ENCODE measurements around the gene PSD4. TPM values are rescaled to one million over a fixed set of nuclear protein-coding genes. Genes with fewer than 3 reads are reported as not detected.

PSD4 gene
- 10 to 100 TPM; 13.1 to 16.9 TPM for total RNA-seq

DNA sequence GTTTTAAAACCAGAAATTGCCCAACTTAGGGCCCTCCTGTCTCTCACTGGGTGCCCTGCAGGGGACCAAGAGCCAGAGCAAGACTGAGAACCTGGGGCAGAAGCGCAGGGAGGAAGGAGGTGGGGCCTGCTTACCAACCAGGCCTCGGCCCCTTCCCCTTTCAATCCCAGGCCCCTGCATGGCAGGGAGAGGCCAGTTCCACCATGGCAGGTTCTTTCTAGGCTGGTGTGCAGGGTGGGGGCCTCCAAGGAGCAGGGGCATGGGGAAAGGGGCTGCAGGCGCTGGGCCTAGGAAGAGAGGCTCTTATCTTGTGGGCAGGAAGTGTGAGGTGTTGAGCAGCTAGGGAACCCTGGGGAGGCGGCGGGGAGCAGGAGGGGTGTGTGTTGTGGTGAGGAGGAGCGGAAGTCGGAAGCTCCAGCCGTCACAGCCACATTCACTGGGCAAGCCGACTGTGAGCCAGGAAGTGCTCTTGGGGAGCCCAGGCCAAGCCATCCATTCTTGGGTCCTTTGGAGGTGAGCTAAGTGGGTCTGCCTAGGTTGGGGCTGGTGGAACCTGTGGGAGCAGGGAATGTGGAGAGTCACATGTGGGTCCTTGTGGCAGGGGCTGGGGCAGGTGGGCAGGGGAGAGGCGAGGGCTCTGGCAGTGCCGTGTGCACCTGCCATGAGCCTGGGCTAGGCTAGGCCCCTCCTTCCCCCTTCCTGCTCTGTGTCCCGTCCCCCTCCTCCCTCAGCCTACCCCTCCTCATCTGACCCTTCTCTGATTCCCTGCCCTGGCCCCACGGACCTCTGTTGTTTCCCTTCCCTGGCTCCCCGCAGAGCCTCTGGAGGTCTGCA, at the start of gene PSD4:
TSS of gene PSD4 (plus strand) at position 430 of the 834 bp plus-strand sequence. CDS start 8,486 bp downstream, outside the sequence.
- Histone ChIP-seq H3K4me1 (ENCODE audit: control insufficient read depth in 1 of 2, low read depth in 2 of 2) (no peaks in the 10 kb centered on the region), H3K27ac (peak within 1 kb of the TSS in 1 of 2 donors; percentile 12), H3K9me3 (no peaks in the 10 kb centered on the region), H3K4me3 (peak within 1 kb of the TSS; percentile 63), H3K36me3 (no peaks in the 10 kb centered on the region), H3K27me3 (replicated peaks; ENCODE audit: insufficient read depth) (no peaks in the 10 kb centered on the region)
- TF ChIP-seq, protein P1, sequence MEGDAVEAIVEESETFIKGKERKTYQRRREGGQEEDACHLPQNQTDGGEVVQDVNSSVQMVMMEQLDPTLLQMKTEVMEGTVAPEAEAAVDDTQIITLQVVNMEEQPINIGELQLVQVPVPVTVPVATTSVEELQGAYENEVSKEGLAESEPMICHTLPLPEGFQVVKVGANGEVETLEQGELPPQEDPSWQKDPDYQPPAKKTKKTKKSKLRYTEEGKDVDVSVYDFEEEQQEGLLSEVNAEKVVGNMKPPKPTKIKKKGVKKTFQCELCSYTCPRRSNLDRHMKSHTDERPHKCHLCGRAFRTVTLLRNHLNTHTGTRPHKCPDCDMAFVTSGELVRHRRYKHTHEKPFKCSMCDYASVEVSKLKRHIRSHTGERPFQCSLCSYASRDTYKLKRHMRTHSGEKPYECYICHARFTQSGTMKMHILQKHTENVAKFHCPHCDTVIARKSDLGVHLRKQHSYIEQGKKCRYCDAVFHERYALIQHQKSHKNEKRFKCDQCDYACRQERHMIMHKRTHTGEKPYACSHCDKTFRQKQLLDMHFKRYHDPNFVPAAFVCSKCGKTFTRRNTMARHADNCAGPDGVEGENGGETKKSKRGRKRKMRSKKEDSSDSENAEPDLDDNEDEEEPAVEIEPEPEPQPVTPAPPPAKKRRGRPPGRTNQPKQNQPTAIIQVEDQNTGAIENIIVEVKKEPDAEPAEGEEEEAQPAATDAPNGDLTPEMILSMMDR (IDR thresholded peaks at IDR 0.05), result no peak
- no peak for ATAC-seq (ENCODE audit: insufficient number of reproducible peaks, low FRiP score, low read depth)
- no peak for DNase-seq (ENCODE audit: low spot score)

DNA sequence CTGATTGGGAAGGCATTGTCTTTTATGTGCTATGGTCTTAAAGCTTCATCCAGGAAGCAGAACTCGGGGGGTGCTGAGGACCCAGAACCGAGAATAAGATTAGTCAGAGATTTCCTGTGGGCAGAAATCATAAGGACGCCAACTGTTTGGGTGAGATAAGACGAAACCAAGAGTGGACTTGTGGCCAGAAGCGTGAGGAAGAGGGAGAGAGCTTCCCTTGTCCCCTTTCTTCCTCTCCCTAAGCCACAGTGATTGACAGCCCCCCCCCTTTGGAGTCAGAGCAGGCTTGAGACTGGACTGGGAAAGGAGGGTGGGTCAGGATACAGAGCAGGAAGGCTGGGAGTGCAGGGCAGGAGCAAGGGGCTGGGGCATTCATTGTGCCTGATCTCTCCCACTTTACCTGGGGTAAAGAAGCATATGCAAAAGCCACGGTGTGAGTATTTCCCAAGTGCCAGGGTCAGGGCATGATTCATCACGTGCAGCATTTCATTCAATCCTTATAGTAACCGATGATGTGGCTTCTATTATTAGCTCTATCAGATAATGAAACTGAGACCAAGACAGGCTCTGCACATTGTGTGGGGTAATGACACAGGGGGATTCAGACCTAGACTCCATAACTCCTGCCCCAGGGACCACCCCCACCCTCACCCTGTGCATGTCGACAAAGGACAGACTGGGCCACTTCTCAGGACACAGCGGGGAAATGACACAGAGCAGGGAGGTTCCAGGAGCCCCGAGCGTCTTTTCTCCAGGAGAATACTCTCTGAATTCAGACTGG, 49.4 kb upstream of the PSD4 start:
- TF ChIP-seq, protein P1 (IDR thresholded peaks at IDR 0.05), result no peak
- no peak overlapping the region for H3K27ac ChIP-seq
- ATAC-seq (ENCODE audit: insufficient number of reproducible peaks, low FRiP score, low read depth), result no peak
- DNase-seq (ENCODE audit: low spot score), result no peak
- H3K4me1 ChIP-seq (ENCODE audit: control insufficient read depth in 1 of 2, low read depth in 2 of 2), result no peaks in the 10 kb centered on the region
- H3K4me3 ChIP-seq, result no peak overlapping the region
- no peaks in the 10 kb centered on the region for H3K36me3 ChIP-seq
- no peaks in the 10 kb centered on the region for H3K27me3 ChIP-seq (replicated peaks; ENCODE audit: insufficient read depth)
- H3K9me3 ChIP-seq, result no peaks in the 10 kb centered on the region

DNA sequence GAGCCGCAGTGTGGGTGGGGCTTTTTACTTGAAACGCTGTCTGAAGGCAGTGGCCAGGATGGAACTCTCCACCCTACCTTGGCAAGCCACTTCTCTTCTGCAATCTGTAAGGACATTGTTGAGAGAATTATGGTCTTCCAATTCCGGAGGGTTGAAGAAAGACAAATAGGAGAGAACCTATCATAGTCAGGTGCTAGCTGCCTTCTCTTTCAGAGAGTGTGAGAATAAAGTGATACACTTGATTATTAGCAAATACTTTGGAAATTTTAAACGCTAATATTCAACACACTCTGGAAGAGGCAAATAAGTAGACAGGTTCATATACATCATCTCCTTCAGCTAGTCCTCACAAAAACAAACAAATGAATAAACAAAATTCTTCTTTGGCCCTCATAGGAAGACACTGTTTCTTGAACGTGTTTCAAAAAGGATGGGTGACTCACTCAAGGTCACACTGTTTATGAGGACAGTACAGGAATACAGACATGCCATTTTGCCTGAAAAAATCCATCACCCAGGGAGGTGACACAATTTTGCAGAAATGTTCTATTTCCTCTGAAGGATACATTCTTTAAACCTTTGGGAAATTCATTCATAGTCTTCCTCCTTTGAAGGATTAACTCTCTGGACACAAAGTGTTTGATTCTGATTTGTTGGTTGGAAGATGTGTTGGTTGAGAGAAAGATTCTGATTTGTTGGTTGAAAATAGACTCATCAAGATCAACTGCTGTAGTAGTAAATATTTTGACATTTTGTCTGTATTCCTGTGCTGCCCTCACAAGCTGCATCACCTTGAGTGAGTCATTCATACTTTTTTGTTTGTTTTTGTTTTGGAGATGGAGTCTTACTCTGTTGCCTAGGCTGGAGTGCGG, 48.6 kb upstream of the PSD4 start:
- H3K9me3 ChIP-seq, result no peaks in the 10 kb centered on the region
- DNase-seq (ENCODE audit: low spot score) (no peak), ATAC-seq (ENCODE audit: insufficient number of reproducible peaks, low FRiP score, low read depth) (no peak)
- H3K36me3 ChIP-seq, result no peaks in the 10 kb centered on the region
- TF ChIP-seq, protein P1 (IDR thresholded peaks at IDR 0.05), result no peak
- H3K4me1 ChIP-seq (ENCODE audit: control insufficient read depth in 1 of 2, low read depth in 2 of 2), result no peaks in the 10 kb centered on the region
- H3K27me3 ChIP-seq (replicated peaks; ENCODE audit: insufficient read depth), result no peaks in the 10 kb centered on the region
- H3K4me3 ChIP-seq, result no peak overlapping the region
- H3K27ac ChIP-seq, result no peak overlapping the region

- no peak for ATAC-seq (ENCODE audit: insufficient number of reproducible peaks, low FRiP score, low read depth)
Measured at GRCh38 chr2:113126845-113127645, 46.7 kb upstream of the PSD4 start, which contains the start of gene IL1RN. IL1RN (plus strand) TSS chr2:113127598; CDS start chr2:113127625, 27 bp downstream.

More at GRCh38 chr2:113126845-113127645, 46.7 kb upstream of the PSD4 start, which contains the start of gene IL1RN:
- H3K27ac ChIP-seq, result no peak within 1 kb of the TSS
- H3K27me3 ChIP-seq (replicated peaks; ENCODE audit: insufficient read depth), result no peaks in the 10 kb centered on the region
- no peaks in the 10 kb centered on the region for H3K36me3 ChIP-seq
- no peaks in the 10 kb centered on the region for H3K4me1 ChIP-seq (ENCODE audit: control insufficient read depth in 1 of 2, low read depth in 2 of 2)
- TF ChIP-seq, protein P1 (IDR thresholded peaks at IDR 0.05), result no peak
- H3K4me3 ChIP-seq, result peak within 1 kb of the TSS; percentile 3
- DNase-seq (ENCODE audit: low spot score), result no peak
- H3K9me3 ChIP-seq, result no peaks in the 10 kb centered on the region
